BE2C (cell line): Measurements from ENCODE around the gene GATA3.
A peak's percentile ranks its signal among the peaks of the same experiment; 100 is the strongest.

Experiments used
- DNase-seq: peaks from one replicate; pipeline ENCODE4 v3.0.0-alpha.2; 2020
- H3K27me3 ChIP-seq: fragments of 250-450 bp; sonication (Bioruptor Pico); 2 replicates; pipeline ENCODE4 v1.5.1; 2020; ENCODE audit warnings: mild to moderate bottlenecking
- H3K36me3 ChIP-seq: fragments of 250-450 bp; sonication (Bioruptor Pico); 2 replicates; pipeline ENCODE4 v1.5.1; 2020; ENCODE audit warnings: mild to moderate bottlenecking
- H3K4me1 ChIP-seq: fragments of 250-450 bp; sonication (Bioruptor Pico); 2 replicates; pipeline ENCODE4 v1.5.1; 2020
- H3K4me3 ChIP-seq: 2 replicates; pipeline ENCODE4 v1.5.1; 2011; ENCODE audit warnings: low read depth, low read length
- H3K9me3 ChIP-seq: fragments of 250-450 bp; sonication (Bioruptor Pico); 2 replicates; pipeline ENCODE4 v1.5.1; 2020
- CTCF ChIP-seq: IDR thresholded peaks from 2 replicates; pipeline ENCODE4 v1.5.1; 2012; ENCODE audit warnings: mild to moderate bottlenecking, low read depth, low read length

The GATA3 gene

GRCh38 chr10:8060704-8061121 is 6.2 kb downstream of the GATA3 start:
- Histone ChIP-seq H3K27me3 (no peaks in the 10 kb centered on the region), H3K4me3 (peak overlapping the region; percentile 89), H3K36me3 (peaks cover 98% of the 10 kb centered on the region), H3K4me1 (peaks cover 13% of the 10 kb centered on the region), H3K9me3 (no peaks in the 10 kb centered on the region)
- DNase-seq: no peak
- no peak for TF ChIP-seq CTCF

GRCh38 chr10:8061274-8062211 is 7.1 kb downstream of the GATA3 start:
- Histone ChIP-seq H3K36me3 (peaks cover 96% of the 10 kb centered on the region), H3K27me3 (no peaks in the 10 kb centered on the region), H3K4me3 (peak overlapping the region; percentile 89), H3K4me1 (peaks cover 15% of the 10 kb centered on the region), H3K9me3 (no peaks in the 10 kb centered on the region)
- no peak for DNase-seq
- no peak for TF ChIP-seq CTCF

- H3K4me1 ChIP-seq: peaks cover 23% of the 10 kb centered on the region
- H3K9me3 ChIP-seq: no peaks in the 10 kb centered on the region
- H3K27me3 ChIP-seq: no peaks in the 10 kb centered on the region
- TF ChIP-seq CTCF: no peak
- no peak for DNase-seq
- H3K4me3 ChIP-seq: peak overlapping the region; percentile 89
- H3K36me3 ChIP-seq: peaks cover 96% of the 10 kb centered on the region
Measured at GRCh38 chr10:8063128-8063908, 8.8 kb downstream of the GATA3 start.

GRCh38 chr10:8063935-8064334 is 9.4 kb downstream of the GATA3 start:
- H3K4me1 ChIP-seq: peaks cover 23% of the 10 kb centered on the region
- TF ChIP-seq CTCF: no peak
- H3K36me3 ChIP-seq: peaks cover 96% of the 10 kb centered on the region
- no peak for DNase-seq
- H3K27me3 ChIP-seq: no peaks in the 10 kb centered on the region
- no peaks in the 10 kb centered on the region for H3K9me3 ChIP-seq
- H3K4me3 ChIP-seq: peak overlapping the region; percentile 89; the same call in 1 of the 2 replicates

GRCh38 chr10:8064436-8064835 is 9.9 kb downstream of the GATA3 start:
- no peak for TF ChIP-seq CTCF
- H3K4me1 ChIP-seq: peaks cover 25% of the 10 kb centered on the region
- no peak for DNase-seq
- H3K9me3 ChIP-seq: no peaks in the 10 kb centered on the region
- peaks cover 96% of the 10 kb centered on the region for H3K36me3 ChIP-seq
- no peaks in the 10 kb centered on the region for H3K27me3 ChIP-seq
- no peak overlapping the region for H3K4me3 ChIP-seq
